Cardiac muscle cell (in vitro differentiated cells and primary cell): ENCODE measurements around the gene UTS2B. TPM values are rescaled to one million over a fixed set of nuclear protein-coding genes. Genes with fewer than 3 reads are reported as not detected.

Experiments used
- DNase-seq, 2 donors: peaks; one replicate each; pipeline versions ENCODE4 v3.0.0 to v3.0.0-alpha.2; 2010 to 2017; ENCODE audit warnings: low read depth in 1 of 2, low spot score in 1 of 2
- H3K27ac ChIP-seq: fragments of 200-600 bp; sonication (generic); 2 replicates; pipeline ENCODE4 v1.5.1; 2016
- H3K27me3 ChIP-seq: fragments of 200-600 bp; sonication (generic); 2 replicates; pipeline ENCODE4 v1.6.0; 2016; ENCODE audit warnings: control low read depth
- H3K36me3 ChIP-seq: fragments of 200-600 bp; sonication (generic); 2 replicates; pipeline ENCODE4 v1.5.1; 2016; ENCODE audit warnings: control low read depth
- H3K4me1 ChIP-seq: fragments of 200-600 bp; sonication (generic); 2 replicates; pipeline ENCODE4 v1.8.1; 2017; ENCODE audit warnings: low read depth, mild to moderate bottlenecking, mixed run types
- H3K4me3 ChIP-seq: fragments of 200-600 bp; sonication (generic); 2 replicates; pipeline ENCODE4 v1.5.1; 2016; ENCODE audit warnings: mild to moderate bottlenecking
- H3K9me3 ChIP-seq: fragments of 200-600 bp; sonication (generic); 2 replicates; pipeline ENCODE4 v1.5.1; 2017; ENCODE audit warnings: low read depth, mild to moderate bottlenecking, control low read depth
- CTCF ChIP-seq: IDR thresholded peaks from 2 replicates; pipeline ENCODE4 v1.5.1; 2012; ENCODE audit warnings: low read depth, mild to moderate bottlenecking, low read length
- polyA plus RNA-seq: library from polyadenylated mRNA; unstranded; fragments of >200 nt; fragmentation: Nextera tagmentation; extraction: Ambion mirVana; gene quantifications from 2 replicates; pipeline ENCODE4 v1.2.1, GENCODE V29; 2016
- total RNA-seq: library from RNA; depleted of rRNA; stranded (reverse); fragments of >200 nt; gene quantifications from 2 replicates; pipeline ENCODE4 v1.2.3, GENCODE V29; 2016

Gene UTS2B
- total and polyA plus RNA-seq, 2 experiments from 2014 or later: 1.9 TPM; not detected in 1

GRCh38 chr3:191257286-191257685, 73.0 kb downstream of the UTS2B start:
- DNase-seq: no peak
- Histone ChIP-seq H3K27me3 (no peaks in the 10 kb centered on the region), H3K36me3 (no peaks in the 10 kb centered on the region), H3K27ac (no peak overlapping the region), H3K4me1 (peaks cover 7% of the 10 kb centered on the region), H3K9me3 (no peaks in the 10 kb centered on the region), H3K4me3 (no peak overlapping the region)
- TF ChIP-seq CTCF: no peak

- no peaks in the 10 kb centered on the region for H3K9me3 ChIP-seq
- H3K4me1 ChIP-seq: peaks cover 7% of the 10 kb centered on the region
These were observed 73.9 kb downstream of the UTS2B start for GRCh38 chr3:191256405-191256804.

GRCh38 chr3:191255156-191255555, 75.2 kb downstream of the UTS2B start:
- H3K27me3 ChIP-seq: no peaks in the 10 kb centered on the region

More at GRCh38 chr3:191256405-191256804, 73.9 kb downstream of the UTS2B start:
- no peak for DNase-seq
- TF ChIP-seq CTCF: no peak
- no peaks in the 10 kb centered on the region for H3K36me3 ChIP-seq
- H3K27me3 ChIP-seq: no peaks in the 10 kb centered on the region
- no peak overlapping the region for H3K4me3 ChIP-seq
- no peak overlapping the region for H3K27ac ChIP-seq

GRCh38 chr3:191254098-191254873, 76.0 kb downstream of the UTS2B start:
- Histone ChIP-seq H3K27ac (no peak overlapping the region), H3K4me1 (peaks cover 7% of the 10 kb centered on the region), H3K27me3 (no peaks in the 10 kb centered on the region), H3K36me3 (no peaks in the 10 kb centered on the region), H3K4me3 (no peak overlapping the region), H3K9me3 (no peaks in the 10 kb centered on the region)
- peak in 1 of 2 donors; percentile 59 for DNase-seq
- no peak for TF ChIP-seq CTCF

More at GRCh38 chr3:191255156-191255555, 75.2 kb downstream of the UTS2B start:
- Histone ChIP-seq H3K27ac (no peak overlapping the region), H3K4me1 (peaks cover 7% of the 10 kb centered on the region), H3K9me3 (no peaks in the 10 kb centered on the region), H3K4me3 (no peak overlapping the region), H3K36me3 (no peaks in the 10 kb centered on the region)
- TF ChIP-seq CTCF: no peak
- DNase-seq: no peak

- no peak overlapping the region for H3K27ac ChIP-seq
- H3K9me3 ChIP-seq: no peaks in the 10 kb centered on the region
- no peak for TF ChIP-seq CTCF
- peaks cover 7% of the 10 kb centered on the region for H3K4me1 ChIP-seq
- no peak for DNase-seq
- H3K36me3 ChIP-seq: no peaks in the 10 kb centered on the region
- no peaks in the 10 kb centered on the region for H3K27me3 ChIP-seq
- H3K4me3 ChIP-seq: no peak overlapping the region
These were observed 77.1 kb downstream of the UTS2B start for GRCh38 chr3:191253089-191253799.
